Measurements from ENCODE around the gene ARFGEF2.

DNA sequence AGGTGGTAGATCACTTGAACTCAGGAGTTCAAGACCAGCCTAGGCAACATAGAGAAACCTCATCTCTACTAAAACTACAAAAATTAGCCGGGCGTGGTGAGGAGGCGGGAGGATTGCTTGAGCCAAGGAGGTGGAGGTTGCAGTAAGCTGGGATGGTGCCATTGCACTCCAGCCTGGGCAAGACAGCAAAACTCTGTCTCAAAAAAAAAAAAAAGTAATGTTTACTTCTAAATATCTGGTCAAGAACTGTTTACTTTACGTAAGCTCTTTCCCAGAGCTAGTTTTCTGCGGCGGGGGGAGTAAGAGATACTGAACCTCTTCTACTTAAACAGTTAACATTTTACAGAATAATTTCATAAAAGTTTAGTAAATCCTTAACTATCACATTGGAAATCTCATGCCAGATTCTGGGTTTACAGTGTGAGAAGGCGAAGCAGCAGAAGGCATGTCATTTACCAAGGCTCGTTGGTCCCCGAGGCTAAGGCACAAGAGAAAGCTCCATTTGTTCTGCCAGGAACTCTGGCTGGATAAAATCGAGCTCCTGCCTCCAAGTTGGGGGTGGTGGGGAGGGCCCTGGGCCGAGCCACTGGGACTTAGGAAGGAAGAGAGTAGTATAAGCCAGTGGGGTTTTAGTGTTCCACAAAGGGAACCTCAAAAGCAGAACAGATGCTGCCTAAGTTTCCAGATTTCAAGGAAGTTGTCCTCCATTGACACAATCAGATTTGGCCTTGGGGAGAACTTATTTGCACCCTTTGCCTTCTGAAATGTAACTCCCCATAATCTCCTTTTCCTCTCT lies 41.7 kb downstream of the ARFGEF2 start:
- TF ChIP-seq, protein P1, sequence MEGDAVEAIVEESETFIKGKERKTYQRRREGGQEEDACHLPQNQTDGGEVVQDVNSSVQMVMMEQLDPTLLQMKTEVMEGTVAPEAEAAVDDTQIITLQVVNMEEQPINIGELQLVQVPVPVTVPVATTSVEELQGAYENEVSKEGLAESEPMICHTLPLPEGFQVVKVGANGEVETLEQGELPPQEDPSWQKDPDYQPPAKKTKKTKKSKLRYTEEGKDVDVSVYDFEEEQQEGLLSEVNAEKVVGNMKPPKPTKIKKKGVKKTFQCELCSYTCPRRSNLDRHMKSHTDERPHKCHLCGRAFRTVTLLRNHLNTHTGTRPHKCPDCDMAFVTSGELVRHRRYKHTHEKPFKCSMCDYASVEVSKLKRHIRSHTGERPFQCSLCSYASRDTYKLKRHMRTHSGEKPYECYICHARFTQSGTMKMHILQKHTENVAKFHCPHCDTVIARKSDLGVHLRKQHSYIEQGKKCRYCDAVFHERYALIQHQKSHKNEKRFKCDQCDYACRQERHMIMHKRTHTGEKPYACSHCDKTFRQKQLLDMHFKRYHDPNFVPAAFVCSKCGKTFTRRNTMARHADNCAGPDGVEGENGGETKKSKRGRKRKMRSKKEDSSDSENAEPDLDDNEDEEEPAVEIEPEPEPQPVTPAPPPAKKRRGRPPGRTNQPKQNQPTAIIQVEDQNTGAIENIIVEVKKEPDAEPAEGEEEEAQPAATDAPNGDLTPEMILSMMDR (conservative IDR thresholded peaks at IDR 0.05; ENCODE audit: low read length) = no peak
- TF ChIP-seq EZH2phosphoT487 (IDR thresholded peaks at IDR 0.05; ENCODE audit: borderline replicate concordance) = no peak

Measured in Loucy (cell line).